ENCODE measurements around the gene SIM2.
"Not testable (repeated sequence)": the region's sequence is repeated elsewhere in the genome, so short reads cannot be mapped to it uniquely, and the experiment has no call there.

The SIM2 gene

GRCh38 chr21:36698981-36699545, at the start of gene SIM2:
Gene SIM2, plus strand, starts transcription at chr21:36699115. Its CDS starts 632 bp downstream, at chr21:36699747.
- DNase-seq: no peak

GRCh38 chr21:36654324-36654723, 44.6 kb upstream of the SIM2 start:
- no peak for DNase-seq

GRCh38 chr21:36654796-36655325, 44.1 kb upstream of the SIM2 start:
- DNase-seq: no peak

GRCh38 chr21:36656138-36656537, 42.8 kb upstream of the SIM2 start:
- DNase-seq: no peak

- DNase-seq: not testable (repeated sequence)
These were observed 41.6 kb upstream of the SIM2 start for GRCh38 chr21:36657290-36657689.

DNA sequence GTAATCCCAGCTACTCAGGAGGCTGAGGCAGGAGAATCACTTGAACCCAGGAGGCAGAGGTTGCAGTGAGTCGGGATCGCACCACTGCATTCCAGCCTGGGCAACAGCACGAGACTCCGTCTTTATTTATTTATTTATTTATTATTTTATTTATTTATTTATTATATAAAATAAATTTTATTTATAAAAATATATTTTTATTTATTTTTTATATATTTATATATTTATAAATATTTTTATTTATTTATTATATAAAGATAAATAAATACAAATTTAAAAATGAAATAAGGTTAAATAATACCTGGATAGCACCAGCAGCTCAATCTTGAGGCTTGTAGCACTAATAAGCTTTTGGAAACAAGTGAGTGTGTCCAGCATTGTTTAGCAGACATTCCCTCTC, 40.9 kb upstream of the SIM2 start:
- DNase-seq: no peak

GRCh38 chr21:36658926-36659325, 40.0 kb upstream of the SIM2 start:
- DNase-seq: no peak

GRCh38 chr21:36661511-36662309, 37.2 kb upstream of the SIM2 start:
- no peak for DNase-seq

- no peak for DNase-seq
These were observed 35.7 kb upstream of the SIM2 start for GRCh38 chr21:36663033-36663855.

DNA sequence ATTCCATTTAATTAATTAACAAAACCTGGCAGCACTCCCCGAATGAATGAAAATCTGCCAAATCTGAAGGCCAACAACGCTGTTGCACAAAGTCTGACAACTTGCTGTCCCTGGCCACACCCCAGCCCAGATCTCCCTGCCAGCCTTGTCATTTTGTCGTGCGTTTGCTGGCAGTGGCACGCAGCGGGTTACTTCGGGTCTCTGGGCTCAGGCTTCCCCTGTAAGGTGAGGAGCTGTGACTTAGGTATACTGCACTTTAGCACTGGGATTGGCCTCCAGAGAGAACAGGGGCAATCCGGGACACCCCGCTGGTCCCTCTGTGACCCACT, 34.3 kb upstream of the SIM2 start:
- DNase-seq: no peak

DNA sequence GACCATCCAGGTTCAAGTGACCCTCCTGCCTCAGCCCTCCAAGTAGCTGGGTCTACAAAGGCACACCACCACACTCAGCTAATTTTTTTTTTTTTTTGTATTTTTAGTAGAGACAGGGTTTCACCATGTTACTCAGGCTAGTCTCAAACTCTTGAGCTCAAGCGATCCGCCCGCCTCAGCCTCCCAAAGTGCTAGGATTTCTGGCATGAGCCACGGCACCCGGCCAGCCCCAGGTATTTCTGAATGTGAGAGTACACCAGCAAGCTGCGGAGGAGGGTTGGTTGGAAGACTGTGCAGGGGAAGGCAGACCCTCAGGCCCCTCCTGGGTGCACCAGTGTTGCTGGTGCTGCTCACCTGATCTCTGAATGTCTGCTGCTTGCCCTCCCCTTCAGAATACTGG, 33.1 kb upstream of the SIM2 start:
- DNase-seq: no peak

DNA sequence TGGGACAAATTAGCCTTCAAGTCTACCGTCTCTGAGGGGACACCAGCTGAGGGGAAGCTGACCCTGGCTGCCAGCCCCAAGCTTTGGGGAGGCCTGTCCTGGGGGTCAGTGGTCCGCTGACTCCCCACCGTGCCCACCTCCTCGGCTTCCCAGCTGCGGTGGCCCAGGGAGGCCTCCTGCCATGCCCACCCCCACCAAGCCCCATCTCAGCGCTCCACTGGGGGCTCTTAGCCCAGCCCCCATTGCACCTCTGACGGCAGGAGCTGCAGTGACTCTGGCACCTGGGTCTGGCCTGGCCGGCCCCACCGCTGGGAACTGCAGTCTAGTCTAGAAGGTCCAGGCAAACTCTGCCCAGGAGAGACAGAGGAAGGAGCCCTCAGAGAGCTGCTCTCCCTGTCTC, 30.2 kb upstream of the SIM2 start:
- DNase-seq: no peak

- DNase-seq: no peak
These were observed 27.1 kb upstream of the SIM2 start for GRCh38 chr21:36671836-36672235.

GRCh38 chr21:36672296-36672695, 26.6 kb upstream of the SIM2 start:
- not testable (repeated sequence) for DNase-seq

- no peak for DNase-seq
These were observed 26.2 kb upstream of the SIM2 start for GRCh38 chr21:36672737-36673136.

GRCh38 chr21:36676039-36676950, 22.6 kb upstream of the SIM2 start:
- DNase-seq: no peak

- DNase-seq: no peak
These were observed 21.5 kb upstream of the SIM2 start for GRCh38 chr21:36677443-36677842.

- no peak for DNase-seq
These were observed 20.4 kb upstream of the SIM2 start for GRCh38 chr21:36678538-36678937.

DNA sequence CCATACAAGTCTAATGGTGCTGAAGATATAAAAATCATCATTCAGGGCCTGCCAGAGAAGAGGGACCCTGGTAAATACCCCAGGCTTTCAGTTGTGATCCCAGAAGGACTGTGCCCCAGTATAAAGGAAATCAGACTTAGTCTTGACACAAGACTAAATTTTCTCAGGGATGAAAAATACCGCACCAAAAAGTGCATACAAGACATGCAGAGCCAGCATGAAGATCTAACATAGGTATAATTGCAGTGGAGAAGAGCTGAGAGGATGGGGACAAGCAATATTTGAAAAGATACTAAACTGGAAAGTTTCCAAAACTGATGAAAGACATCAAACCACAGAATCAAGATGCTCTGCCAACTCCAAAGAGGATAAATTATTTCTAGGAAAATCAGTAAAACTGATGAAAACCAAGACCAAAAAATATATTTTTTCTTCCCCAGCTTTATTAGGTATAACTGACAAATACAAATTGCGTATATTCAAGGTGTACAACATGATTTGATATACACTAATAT, 17.7 kb upstream of the SIM2 start:
- DNase-seq: no peak

- DNase-seq: no peak
These were observed 13.8 kb upstream of the SIM2 start for GRCh38 chr21:36684957-36685714.

- DNase-seq: no peak
These were observed 12.0 kb upstream of the SIM2 start for GRCh38 chr21:36686955-36687354.

GRCh38 chr21:36688324-36688723, 10.6 kb upstream of the SIM2 start:
- no peak for DNase-seq
